ENCODE data around the gene MEFV. TPM values are rescaled to one million over a fixed set of nuclear protein-coding genes. Genes with fewer than 3 reads are reported as not detected.

The MEFV gene
- total RNA-seq, 1 donor from 2014 or later: not detected

Other genes starting within 250 kb of the MEFV start
- not detected in 2 replicates for gene CLDN9, start 243.7 kb downstream of the MEFV start, total RNA-seq
- not detected in 2 replicates for gene CLDN6, start 238.4 kb downstream of the MEFV start, total RNA-seq
- gene TNFRSF12A, start 236.3 kb downstream of the MEFV start, total RNA-seq: 39.8 and 50.3 TPM in 2 replicates
- 3.1 and 4.4 TPM in 2 replicates for gene HCFC1R1, start 232.7 kb downstream of the MEFV start, total RNA-seq
- gene THOC6, start 232.6 kb downstream of the MEFV start, total RNA-seq: 22.2 and 24.3 TPM in 2 replicates
- gene BICDL2, start 219.7 kb downstream of the MEFV start, total RNA-seq: not detected in 2 replicates
- gene MMP25, start 210.1 kb downstream of the MEFV start, total RNA-seq: under 0.01 and 0.13 TPM in 2 replicates
- gene IL32, start 191.0 kb downstream of the MEFV start, total RNA-seq: 52.0 and 53.5 TPM in 2 replicates
- not detected in 2 replicates for gene ZSCAN10, start 157.3 kb downstream of the MEFV start, total RNA-seq
- gene ZNF205, start 144.0 kb downstream of the MEFV start, total RNA-seq: 14.9 and 17.2 TPM in 2 replicates
- gene ZNF213, start 121.6 kb downstream of the MEFV start, total RNA-seq: 2.8 and 5.4 TPM in 2 replicates
- gene OR1F1, start 68.4 kb downstream of the MEFV start, total RNA-seq: not detected in 2 replicates
- 8.2 and 9.4 TPM in 2 replicates for gene ZNF200, start 21.5 kb downstream of the MEFV start, total RNA-seq
- 31.2 and 46.8 TPM in 2 replicates for gene ZNF263, start 26.9 kb upstream of the MEFV start, total RNA-seq
- gene TIGD7, start 48.8 kb upstream of the MEFV start, total RNA-seq: 2.8 and 2.9 TPM in 2 replicates
- gene ZNF75A, start 48.9 kb upstream of the MEFV start, total RNA-seq: 10.1 and 13.7 TPM in 2 replicates
- under 0.01 TPM in 1 of 2 replicates, not detected in the other for gene OR2C1, start 99.3 kb upstream of the MEFV start, total RNA-seq
- 7.4 and 10.9 TPM in 2 replicates for gene ZSCAN32, start 144.4 kb upstream of the MEFV start, total RNA-seq
- gene ZNF174, start 144.6 kb upstream of the MEFV start, total RNA-seq: 5.0 and 7.1 TPM in 2 replicates
- 1.5 and 2.5 TPM in 2 replicates for gene ZNF597, start 186.9 kb upstream of the MEFV start, total RNA-seq
- 6.8 and 15.4 TPM in 2 replicates for gene NAA60, start 187.0 kb upstream of the MEFV start, total RNA-seq
- gene C16orf90, start 238.9 kb upstream of the MEFV start, total RNA-seq: not detected in 2 replicates
- gene CLUAP1, start 244.4 kb upstream of the MEFV start, total RNA-seq: 6.4 and 7.6 TPM in 2 replicates